Thyroid gland (tissue), 4 donors: ENCODE measurements around the gene MB.

ENCODE experiments used
- POLR2A ChIP-seq, 2 donors: fragments of 450-650 bp; IDR thresholded peaks; one replicate each; pipeline ENCODE4 v1.6.1; 2017; ENCODE audit warnings: antibody characterized with exemption in 2 of 2, mild to moderate bottlenecking in 2 of 2, moderate library complexity in 1 of 2
- TF ChIP-seq, protein P1 (sequence below), 6 experiments: fragments of 200-600 bp in 3 of 6; fragments of 450-650 bp in 3 of 6; sonication (generic) in 3 of 6; IDR thresholded peaks; one replicate each; pipeline ENCODE4 v1.5.1; 2016 to 2019; ENCODE audit warnings: antibody characterized with exemption in 6 of 6, mild to moderate bottlenecking in 2 of 6, inconsistent platforms in 1 of 6, moderate library complexity in 1 of 6

DNA sequence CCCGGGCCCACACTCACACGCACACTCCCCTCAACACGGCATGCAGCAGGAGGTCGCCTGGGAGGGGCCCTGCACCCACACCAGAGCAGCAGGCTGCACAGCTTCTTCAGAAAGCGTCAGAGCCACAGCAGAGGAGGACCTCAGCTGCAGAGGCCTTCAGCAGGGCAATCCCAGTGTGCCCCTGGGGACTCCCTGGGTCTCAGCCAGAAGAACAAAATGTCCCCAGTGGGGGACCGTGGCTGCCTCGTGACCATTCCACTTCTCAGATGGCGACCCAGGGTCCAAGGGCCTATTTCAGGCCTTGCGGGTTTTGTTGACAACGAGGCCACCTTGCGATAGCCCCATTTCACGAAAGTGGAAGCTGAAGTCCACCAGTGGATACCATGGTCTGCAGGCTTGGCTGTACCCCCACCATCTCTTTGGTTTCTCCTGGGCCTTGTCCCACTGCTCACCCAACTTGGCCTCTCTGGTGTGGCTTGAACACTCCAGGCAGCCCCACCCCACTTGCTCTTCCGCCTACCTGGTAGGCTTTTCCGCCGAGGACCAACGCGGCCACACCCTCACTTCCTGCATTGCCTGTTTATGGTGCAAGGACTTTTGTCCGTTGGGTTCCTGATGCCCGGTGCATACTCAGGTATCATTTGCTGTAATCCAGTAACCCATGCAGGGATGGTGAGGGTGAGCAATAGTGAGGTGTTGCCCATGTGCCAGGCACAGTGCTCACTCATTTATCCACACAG lies 38.1 kb downstream of the MB start:
- no peak for TF ChIP-seq POLR2A (IDR thresholded peaks at IDR 0.05)
- TF ChIP-seq, protein P1, sequence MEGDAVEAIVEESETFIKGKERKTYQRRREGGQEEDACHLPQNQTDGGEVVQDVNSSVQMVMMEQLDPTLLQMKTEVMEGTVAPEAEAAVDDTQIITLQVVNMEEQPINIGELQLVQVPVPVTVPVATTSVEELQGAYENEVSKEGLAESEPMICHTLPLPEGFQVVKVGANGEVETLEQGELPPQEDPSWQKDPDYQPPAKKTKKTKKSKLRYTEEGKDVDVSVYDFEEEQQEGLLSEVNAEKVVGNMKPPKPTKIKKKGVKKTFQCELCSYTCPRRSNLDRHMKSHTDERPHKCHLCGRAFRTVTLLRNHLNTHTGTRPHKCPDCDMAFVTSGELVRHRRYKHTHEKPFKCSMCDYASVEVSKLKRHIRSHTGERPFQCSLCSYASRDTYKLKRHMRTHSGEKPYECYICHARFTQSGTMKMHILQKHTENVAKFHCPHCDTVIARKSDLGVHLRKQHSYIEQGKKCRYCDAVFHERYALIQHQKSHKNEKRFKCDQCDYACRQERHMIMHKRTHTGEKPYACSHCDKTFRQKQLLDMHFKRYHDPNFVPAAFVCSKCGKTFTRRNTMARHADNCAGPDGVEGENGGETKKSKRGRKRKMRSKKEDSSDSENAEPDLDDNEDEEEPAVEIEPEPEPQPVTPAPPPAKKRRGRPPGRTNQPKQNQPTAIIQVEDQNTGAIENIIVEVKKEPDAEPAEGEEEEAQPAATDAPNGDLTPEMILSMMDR (IDR thresholded peaks at IDR 0.05): no peak
